Activated naive CD8-positive, alpha-beta T cell treated with anti-CD3 and anti-CD28 coated beads for 36 hours (primary cell): ENCODE data around the gene FNDC4. TPM values are rescaled to one million over a fixed set of nuclear protein-coding genes. Genes with fewer than 3 reads are reported as not detected.

ENCODE experiments used
- DNase-seq: peaks from one replicate; pipeline ENCODE4 v3.0.0; 2021
- H3K27ac Mint-ChIP-seq: one replicate; pipeline ENCODE4 v1.8.0; 2022; ENCODE audit warnings: mild to moderate bottlenecking, moderate library complexity, mixed read lengths
- H3K27me3 Mint-ChIP-seq: one replicate; pipeline ENCODE4 v1.8.0; 2022; ENCODE audit warnings: mild to moderate bottlenecking, mixed read lengths
- H3K36me3 Mint-ChIP-seq: one replicate; pipeline ENCODE4 v1.8.0; 2021; ENCODE audit warnings: mild to moderate bottlenecking, mixed read lengths
- H3K4me1 Mint-ChIP-seq: one replicate; pipeline ENCODE4 v1.8.0; 2021; ENCODE audit warnings: mixed read lengths
- H3K4me3 Mint-ChIP-seq: one replicate; pipeline ENCODE4 v1.8.0; 2022; ENCODE audit warnings: mild to moderate bottlenecking, moderate library complexity, mixed read lengths
- H3K9me3 Mint-ChIP-seq: one replicate; pipeline ENCODE4 v1.8.0; 2022; ENCODE audit warnings: mixed read lengths
- total RNA-seq, 2 experiments: library from RNA; stranded (reverse); gene quantifications; one replicate each; pipeline ENCODE4 v1.2.3, GENCODE V29; 2021

Gene FNDC4
- total RNA-seq, 2 experiments from 2014 or later, result not detected

DNA sequence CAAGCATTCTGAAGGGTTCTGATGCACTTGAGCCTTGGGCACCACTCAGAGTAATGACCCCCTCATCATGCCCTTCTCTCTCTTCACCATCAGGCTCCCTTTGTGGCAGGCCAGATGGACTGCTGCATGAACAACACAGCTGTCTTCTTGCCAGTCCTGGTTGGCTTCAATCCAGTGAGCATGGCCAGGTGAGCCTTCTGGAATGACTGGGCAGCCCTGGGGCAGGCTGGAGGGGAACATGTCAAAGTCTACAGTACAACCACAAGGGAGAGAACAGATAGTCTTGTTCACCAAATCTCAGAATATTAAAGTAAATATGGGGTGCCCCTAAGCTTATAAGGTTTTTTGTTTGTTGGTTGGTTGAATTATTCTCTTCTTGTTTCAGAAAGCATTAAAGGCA, 6.0 kb upstream of the FNDC4 start:
- Mint-ChIP-seq H3K27ac (no peak overlapping the region), H3K36me3 (no peaks in the 10 kb centered on the region), H3K9me3 (no peaks in the 10 kb centered on the region), H3K4me3 (no peak overlapping the region), H3K27me3 (peaks cover 22% of the 10 kb centered on the region), H3K4me1 (no peaks in the 10 kb centered on the region)
- DNase-seq, result no peak

DNA sequence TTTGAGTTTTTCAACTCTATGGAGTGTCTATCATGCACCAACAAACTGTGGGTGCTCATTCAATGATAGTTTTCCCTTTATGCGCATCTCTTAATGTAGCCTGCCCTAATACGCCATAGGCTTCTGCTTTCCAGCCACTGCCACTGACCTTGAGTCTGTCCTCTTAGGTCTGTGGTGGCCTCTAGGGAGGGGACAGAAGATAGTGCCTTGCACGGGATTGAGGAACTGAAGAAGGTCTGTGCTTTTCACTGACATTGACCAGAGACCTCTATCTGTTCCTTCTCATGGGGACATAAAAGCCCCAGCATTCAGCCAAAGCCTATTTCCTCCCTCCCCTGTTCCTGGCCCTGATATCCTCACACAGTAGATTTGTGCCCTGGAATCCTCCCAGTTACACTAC, 4.0 kb upstream of the FNDC4 start:
- peaks cover 37% of the 10 kb centered on the region for H3K27me3 Mint-ChIP-seq
- no peak overlapping the region for H3K4me3 Mint-ChIP-seq
- H3K9me3 Mint-ChIP-seq, result no peaks in the 10 kb centered on the region
- H3K36me3 Mint-ChIP-seq, result no peaks in the 10 kb centered on the region
- H3K4me1 Mint-ChIP-seq, result peaks cover 4% of the 10 kb centered on the region
- H3K27ac Mint-ChIP-seq, result no peak overlapping the region
- DNase-seq, result no peak

DNA sequence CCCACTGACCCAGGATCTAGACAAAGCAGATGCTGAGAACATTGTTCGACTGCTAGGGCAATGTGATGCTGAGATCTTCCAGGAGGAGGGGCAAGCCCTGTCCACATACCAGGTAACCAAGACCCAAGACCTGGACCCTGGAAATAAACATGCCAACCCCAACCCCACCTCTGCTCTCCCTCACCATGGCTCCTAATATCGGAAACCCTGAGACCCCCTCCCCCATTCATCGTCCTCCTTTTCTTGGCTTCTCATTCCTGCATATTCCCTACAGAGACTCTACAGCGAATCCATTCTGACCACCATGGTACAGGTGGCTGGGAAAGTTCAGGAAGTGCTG, 2.3 kb upstream of the FNDC4 start:
- H3K36me3 Mint-ChIP-seq, result no peaks in the 10 kb centered on the region
- no peak overlapping the region for H3K4me3 Mint-ChIP-seq
- H3K27ac Mint-ChIP-seq, result no peak overlapping the region
- DNase-seq, result no peak
- H3K27me3 Mint-ChIP-seq, result peaks cover 47% of the 10 kb centered on the region
- peaks cover 7% of the 10 kb centered on the region for H3K4me1 Mint-ChIP-seq
- H3K9me3 Mint-ChIP-seq, result no peaks in the 10 kb centered on the region

DNA sequence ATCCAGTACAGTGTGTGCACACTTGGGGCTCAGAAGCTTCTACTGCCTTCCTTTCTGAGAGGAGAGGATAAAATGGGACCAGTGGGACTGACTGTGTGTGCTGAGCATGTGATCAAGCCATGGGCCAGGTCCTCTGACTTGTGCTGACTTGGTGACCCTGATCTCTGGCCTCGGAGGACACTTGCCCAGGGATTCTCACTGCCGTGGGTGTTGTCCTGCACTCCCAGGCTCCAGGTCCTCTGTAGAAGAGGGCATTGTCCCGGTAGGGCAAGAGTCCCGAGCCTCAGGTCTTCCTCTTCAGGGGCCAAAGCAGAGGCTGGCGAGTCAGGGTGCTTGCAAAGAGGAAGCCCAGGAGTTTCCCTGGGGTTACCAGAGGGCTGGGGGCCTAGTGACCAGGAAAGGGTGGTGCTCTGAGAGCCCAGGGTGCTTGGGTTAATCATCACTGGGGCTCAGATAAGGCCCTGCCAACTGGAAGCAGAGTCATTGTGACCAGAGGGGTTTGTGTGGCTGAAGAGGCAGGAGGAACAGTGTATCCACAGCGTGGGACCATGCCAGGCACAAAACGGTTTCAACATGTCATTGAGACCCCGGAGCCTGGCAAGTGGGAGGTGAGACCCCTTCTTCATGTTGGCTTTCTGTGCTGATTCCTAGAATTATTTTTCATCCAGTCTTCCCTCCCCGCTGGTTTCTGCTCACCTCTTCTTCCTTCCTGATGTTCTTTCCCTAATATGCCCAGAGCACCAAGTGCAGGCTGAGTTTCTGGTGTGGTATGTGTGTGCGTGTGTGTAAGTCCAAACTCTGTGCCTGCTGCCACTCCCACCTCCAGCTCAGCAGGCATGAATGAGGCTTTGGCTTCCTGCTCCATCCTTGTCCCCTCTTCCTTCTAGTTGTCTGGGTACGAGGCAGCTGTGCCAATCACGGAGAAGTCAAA, 1.6 kb upstream of the FNDC4 start, which contains the start of gene GCKR:
Gene GCKR, plus strand, starts transcription at position 483 of the 931 bp plus-strand sequence. Its CDS starts 66 bp downstream, at position 549.
- Mint-ChIP-seq H3K9me3 (no peaks in the 10 kb centered on the region), H3K4me1 (peaks cover 7% of the 10 kb centered on the region), H3K4me3 (peak within 1 kb of the TSS; percentile 70), H3K36me3 (no peaks in the 10 kb centered on the region), H3K27me3 (peaks cover 47% of the 10 kb centered on the region), H3K27ac (no peak within 1 kb of the TSS)
- no peak for DNase-seq

DNA sequence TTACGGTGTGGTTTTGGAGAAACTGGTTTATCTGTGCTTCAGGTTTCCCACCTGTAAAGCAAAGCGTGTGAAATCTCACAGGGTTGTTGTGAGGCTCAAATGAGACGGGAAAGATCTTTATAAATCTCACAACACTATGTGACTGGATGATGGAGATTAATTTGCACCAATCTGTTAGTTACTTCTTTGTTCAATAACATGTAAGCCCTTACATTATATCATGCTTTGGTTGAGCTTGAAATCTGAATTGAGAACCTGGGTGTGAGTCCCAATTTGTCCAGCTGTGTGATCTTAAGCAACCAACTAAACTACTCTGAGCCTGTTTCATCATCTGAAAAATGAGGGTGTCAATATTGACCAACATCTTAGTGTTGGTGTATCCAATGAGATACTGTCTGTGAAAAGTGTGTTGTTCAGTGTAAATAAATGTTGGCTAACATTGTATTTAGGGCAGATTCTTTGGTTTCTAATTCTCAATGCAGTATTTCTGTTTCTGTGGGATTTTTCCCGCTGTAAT, 898 bp upstream of the FNDC4 start:
- H3K4me1 Mint-ChIP-seq, result peaks cover 10% of the 10 kb centered on the region
- H3K9me3 Mint-ChIP-seq, result no peaks in the 10 kb centered on the region
- DNase-seq, result no peak
- no peaks in the 10 kb centered on the region for H3K36me3 Mint-ChIP-seq
- H3K4me3 Mint-ChIP-seq, result peak overlapping the region; percentile 70
- no peak overlapping the region for H3K27ac Mint-ChIP-seq
- peaks cover 47% of the 10 kb centered on the region for H3K27me3 Mint-ChIP-seq

DNA sequence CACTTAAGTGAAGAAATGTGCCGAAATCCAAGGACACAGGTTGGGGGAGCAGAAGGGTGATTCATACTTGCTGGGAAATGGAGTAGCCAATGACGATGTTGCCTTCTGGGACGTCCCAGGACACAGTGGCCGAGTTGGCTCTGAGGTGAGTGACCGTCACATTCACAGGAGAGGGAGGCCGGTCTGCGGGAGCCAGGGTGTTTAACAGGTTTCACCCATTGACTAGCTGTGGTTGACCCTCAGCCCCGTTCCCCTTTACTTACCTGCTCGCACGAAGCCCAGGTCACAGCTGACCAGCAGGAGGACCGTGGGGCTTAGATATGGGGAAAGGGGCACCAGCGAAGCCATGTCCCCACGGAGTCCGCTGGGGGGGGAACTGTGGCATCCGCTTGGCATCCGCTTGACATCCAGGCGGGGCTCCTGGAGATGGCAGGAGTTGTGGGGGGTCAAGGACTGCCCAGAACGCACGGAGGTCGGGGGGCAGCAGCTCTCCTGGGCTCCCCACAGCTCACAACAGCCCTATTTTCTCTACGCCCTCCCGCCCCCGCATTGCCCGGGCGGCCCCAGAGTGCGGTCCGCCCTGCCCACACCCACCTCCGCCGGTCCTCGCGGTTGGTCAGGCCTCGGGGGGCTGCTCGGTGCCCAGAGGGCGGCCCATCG, 586 bp downstream of the FNDC4 start:
- no peaks in the 10 kb centered on the region for H3K36me3 Mint-ChIP-seq
- H3K9me3 Mint-ChIP-seq, result no peaks in the 10 kb centered on the region
- H3K4me1 Mint-ChIP-seq, result peaks cover 20% of the 10 kb centered on the region
- H3K27ac Mint-ChIP-seq, result no peak overlapping the region
- peak; percentile 18 for DNase-seq
- peaks cover 47% of the 10 kb centered on the region for H3K27me3 Mint-ChIP-seq
- peak overlapping the region; percentile 44 for H3K4me3 Mint-ChIP-seq

DNA sequence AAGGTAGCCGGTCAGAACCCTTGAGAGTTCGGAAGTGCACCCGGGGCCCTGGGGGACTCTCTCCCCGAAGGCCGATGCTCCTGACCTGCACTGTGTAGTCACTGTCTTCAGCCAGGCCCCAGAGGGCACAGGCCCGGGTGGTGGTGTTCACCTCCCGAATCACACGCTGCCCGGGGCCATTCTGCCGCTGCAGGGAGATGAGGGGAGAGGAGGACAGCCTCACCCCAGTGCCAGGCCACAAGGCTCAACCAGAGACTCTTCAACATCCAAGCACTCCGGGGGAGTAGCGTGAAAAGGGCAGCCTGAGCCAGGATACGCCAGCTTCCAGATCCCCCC, 1.1 kb downstream of the FNDC4 start:
- Mint-ChIP-seq H3K4me1 (peaks cover 24% of the 10 kb centered on the region), H3K4me3 (peak overlapping the region; percentile 44), H3K27ac (no peak overlapping the region), H3K27me3 (peaks cover 47% of the 10 kb centered on the region), H3K9me3 (no peaks in the 10 kb centered on the region), H3K36me3 (no peaks in the 10 kb centered on the region)
- DNase-seq, result no peak

DNA sequence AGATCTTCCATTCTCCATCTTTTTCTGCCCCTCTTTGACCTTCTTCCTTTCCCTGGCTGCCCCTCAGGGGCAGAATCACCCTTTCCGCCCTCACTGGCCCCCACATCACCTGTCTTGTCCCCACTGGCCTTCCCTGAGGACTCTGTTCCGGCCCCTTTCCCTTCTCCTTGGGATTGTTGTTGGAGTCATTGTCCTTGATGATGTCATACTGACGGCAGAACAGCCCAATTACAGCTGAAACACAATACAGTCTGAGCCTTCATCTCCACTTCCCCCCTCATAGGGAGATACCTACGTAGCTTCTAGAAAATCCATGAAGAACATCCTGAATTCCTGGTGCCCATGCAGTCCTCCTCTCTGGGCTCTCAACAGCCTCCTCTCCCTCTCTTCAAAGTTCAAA, 2.4 kb downstream of the FNDC4 start:
- no peak for DNase-seq
- H3K4me3 Mint-ChIP-seq, result no peak overlapping the region

DNA sequence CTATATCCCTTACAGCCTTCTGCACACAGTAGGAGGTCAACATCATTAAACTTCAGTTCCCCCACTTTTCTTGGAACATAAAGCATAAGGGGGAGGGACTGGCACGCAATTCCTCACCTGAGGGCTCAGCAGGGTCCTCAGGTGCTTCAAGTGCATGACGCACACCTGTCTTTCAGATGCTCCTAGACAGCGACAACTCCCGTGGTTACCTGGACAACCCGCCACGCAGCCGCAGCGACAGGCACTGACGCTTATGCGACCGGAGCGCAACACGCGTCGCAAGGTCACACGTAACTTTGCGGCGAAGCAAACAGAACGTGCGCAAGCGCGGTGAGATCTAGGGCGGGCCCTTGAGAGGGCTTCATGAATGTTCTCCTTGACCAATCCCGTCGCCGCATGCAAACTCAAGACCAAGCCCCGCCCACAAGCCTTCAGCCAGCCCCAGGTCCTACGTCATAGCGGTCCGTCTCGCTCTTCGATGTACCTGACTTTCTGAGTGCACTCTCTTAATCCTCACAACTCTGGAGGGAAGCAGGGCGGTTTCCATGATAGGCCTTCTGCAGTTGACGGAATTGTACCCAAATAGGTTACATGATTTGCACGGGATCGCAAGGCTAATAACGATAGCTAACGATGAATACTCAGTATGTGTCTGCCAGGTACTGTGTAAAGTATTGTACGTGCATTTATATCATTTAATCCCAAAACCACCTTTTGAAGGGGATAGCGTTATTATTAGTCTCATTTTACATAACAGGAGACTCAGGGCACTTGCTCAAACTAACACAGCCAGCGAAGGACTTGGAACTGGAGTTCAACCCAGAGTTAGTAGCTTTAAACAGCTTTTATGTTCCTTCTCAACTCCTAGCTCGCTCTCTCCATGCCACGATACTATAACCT, 5.3 kb downstream of the FNDC4 start, which contains the start of gene IFT172:
Gene IFT172, minus strand, starts transcription at position 246 of the 900 bp plus-strand sequence. Its CDS starts 90 bp downstream, at position 156.
- H3K36me3 Mint-ChIP-seq, result no peaks in the 10 kb centered on the region
- H3K27ac Mint-ChIP-seq, result peak within 1 kb of the TSS; percentile 85
- peaks cover 16% of the 10 kb centered on the region for H3K27me3 Mint-ChIP-seq
- peaks cover 20% of the 10 kb centered on the region for H3K4me1 Mint-ChIP-seq
- H3K9me3 Mint-ChIP-seq, result no peaks in the 10 kb centered on the region
- peak; percentile 98 for DNase-seq
- peak within 1 kb of the TSS; percentile 89 for H3K4me3 Mint-ChIP-seq

More for the DNA sequence above, 2.4 kb downstream of the FNDC4 start:
- H3K27ac Mint-ChIP-seq, result no peak overlapping the region
- no peaks in the 10 kb centered on the region for H3K9me3 Mint-ChIP-seq
- peaks cover 24% of the 10 kb centered on the region for H3K4me1 Mint-ChIP-seq
- H3K27me3 Mint-ChIP-seq, result peaks cover 41% of the 10 kb centered on the region
- H3K36me3 Mint-ChIP-seq, result no peaks in the 10 kb centered on the region

DNA sequence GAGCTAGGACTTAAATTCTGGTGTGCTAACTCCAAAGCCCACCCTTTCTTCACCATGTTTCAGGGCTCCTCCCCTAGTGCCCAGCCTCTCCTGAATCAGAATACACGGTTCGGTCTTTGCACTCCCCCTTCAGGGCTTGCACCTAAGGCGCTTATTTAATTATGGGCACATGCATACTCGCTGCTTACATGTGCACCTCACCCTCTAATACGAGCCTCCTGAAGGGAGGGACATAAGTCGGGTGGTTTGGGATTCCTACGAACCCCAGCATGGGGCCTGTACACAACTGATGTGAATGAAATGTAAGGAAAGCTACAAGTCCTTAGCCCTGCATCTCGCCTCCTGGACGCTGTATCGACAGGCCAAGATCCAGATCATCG, 5.9 kb downstream of the FNDC4 start:
- Mint-ChIP-seq H3K27ac (peak overlapping the region; percentile 85), H3K4me1 (peaks cover 20% of the 10 kb centered on the region), H3K36me3 (no peaks in the 10 kb centered on the region), H3K27me3 (peaks cover 11% of the 10 kb centered on the region), H3K4me3 (peak overlapping the region; percentile 89), H3K9me3 (no peaks in the 10 kb centered on the region)
- peak; percentile 10 for DNase-seq

DNA sequence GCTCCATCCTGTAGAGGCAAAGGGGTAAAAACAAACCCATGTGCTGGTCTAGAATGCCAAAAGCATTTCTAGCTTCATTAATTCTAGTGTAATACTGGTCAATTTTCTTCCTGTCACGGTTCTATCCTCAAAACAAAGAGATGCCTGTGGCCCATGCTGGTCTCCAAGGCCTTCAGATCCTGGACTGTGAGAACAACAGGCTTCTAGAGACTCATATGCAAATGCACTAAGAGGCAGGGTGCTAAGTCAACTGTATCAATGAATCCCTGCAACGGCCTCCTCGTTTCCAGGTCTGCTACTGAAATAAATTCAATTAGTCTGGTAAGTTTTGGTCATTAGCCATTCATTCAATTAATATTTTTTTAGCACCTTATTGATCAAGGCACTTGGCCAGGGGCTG, 9.5 kb downstream of the FNDC4 start:
- no peaks in the 10 kb centered on the region for H3K36me3 Mint-ChIP-seq
- DNase-seq, result no peak
- H3K9me3 Mint-ChIP-seq, result no peaks in the 10 kb centered on the region
- no peak overlapping the region for H3K4me3 Mint-ChIP-seq
- H3K27me3 Mint-ChIP-seq, result no peaks in the 10 kb centered on the region
- peaks cover 12% of the 10 kb centered on the region for H3K4me1 Mint-ChIP-seq
- no peak overlapping the region for H3K27ac Mint-ChIP-seq

DNA sequence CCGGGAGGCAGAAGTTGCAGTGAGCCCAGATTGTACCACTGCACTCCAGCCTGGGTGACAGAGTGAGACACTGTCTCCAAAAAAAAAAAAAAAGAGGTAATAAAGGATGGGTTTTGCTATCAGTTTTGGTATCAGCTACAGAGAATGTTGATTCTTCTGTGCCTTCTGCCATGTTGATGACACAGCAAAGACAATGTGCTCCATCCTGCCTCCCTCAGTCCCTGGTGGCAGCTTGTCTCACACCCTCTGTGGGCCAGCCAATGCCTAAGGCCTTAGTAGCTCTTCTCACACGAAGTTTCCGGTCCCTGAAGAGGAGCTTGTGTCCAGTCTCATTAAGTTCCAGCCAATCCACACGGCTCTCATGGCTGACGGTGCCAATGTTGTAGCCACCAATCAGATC, 23.0 kb downstream of the FNDC4 start:
- H3K36me3 Mint-ChIP-seq, result peaks cover 13% of the 10 kb centered on the region
- H3K4me1 Mint-ChIP-seq, result no peaks in the 10 kb centered on the region
- no peaks in the 10 kb centered on the region for H3K27me3 Mint-ChIP-seq
- no peak for DNase-seq
- no peak overlapping the region for H3K27ac Mint-ChIP-seq
- H3K9me3 Mint-ChIP-seq, result no peaks in the 10 kb centered on the region
- H3K4me3 Mint-ChIP-seq, result no peak overlapping the region

DNA sequence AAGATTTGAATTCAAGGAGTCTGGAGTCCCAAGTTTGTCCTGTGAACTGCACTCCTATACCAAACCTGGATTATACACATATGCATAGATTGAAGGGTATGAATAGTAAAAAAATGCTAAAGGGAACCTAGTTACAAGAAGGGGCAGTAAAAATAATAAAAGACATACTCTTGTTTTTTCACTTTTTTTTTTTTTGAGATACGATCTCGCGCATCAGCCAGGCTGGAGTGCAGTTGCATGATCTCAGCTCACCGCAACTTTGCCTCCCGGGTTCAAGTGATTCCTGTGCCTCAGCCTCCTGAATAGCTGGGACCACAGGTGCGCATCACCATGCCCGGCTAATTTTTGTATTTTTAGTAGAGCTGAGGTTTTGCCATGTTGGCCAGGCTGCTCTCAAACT, 30.6 kb downstream of the FNDC4 start:
- H3K9me3 Mint-ChIP-seq, result no peaks in the 10 kb centered on the region
- no peaks in the 10 kb centered on the region for H3K4me1 Mint-ChIP-seq
- DNase-seq, result no peak
- H3K36me3 Mint-ChIP-seq, result peaks cover 2% of the 10 kb centered on the region
- H3K27ac Mint-ChIP-seq, result no peak overlapping the region
- H3K27me3 Mint-ChIP-seq, result no peaks in the 10 kb centered on the region
- no peak overlapping the region for H3K4me3 Mint-ChIP-seq

DNA sequence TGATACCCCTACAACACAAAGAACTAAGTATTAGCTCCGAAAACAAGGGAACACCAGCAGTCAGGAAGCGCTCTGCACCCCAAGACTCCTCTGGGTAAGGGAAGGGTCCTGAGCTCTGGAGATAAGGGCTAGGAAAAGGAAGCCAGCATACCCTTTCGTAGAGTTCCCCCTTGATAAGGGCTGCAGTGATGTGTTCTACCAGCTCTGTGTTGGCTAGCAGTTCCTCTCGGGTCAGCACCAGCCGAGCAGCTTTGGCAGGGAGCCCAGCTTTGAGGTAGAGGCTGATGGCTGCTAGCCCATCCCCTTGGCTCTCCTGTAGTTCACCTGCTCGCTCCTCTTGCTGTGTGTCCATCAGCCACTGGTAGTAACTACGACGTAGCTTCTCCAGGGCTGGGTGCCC, 33.9 kb downstream of the FNDC4 start:
- Mint-ChIP-seq H3K4me1 (no peaks in the 10 kb centered on the region), H3K36me3 (peaks cover 2% of the 10 kb centered on the region), H3K27me3 (no peaks in the 10 kb centered on the region), H3K9me3 (no peaks in the 10 kb centered on the region), H3K4me3 (no peak overlapping the region), H3K27ac (no peak overlapping the region)
- no peak for DNase-seq

DNA sequence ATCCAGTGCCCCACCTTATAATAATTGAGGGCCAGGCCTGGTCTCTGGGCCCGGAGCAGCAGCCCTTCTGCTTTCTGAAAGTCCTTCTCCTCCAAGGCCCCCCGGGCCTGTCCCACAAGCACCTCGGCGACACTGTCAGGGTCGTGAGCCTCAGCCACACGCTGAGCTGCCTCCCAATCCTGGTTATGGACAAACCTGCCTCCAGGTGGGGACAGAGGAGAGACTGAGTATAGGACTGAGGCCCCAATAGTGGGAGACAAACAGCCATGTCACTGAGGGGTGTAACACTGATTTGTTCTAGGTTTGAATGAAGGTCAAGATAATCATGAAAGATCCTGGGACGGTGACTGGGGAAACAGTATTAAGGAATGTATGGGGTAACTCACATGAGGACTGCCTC, 41.0 kb downstream of the FNDC4 start:
- H3K27ac Mint-ChIP-seq, result no peak overlapping the region
- DNase-seq, result no peak
- H3K27me3 Mint-ChIP-seq, result no peaks in the 10 kb centered on the region
- no peak overlapping the region for H3K4me3 Mint-ChIP-seq
- no peaks in the 10 kb centered on the region for H3K4me1 Mint-ChIP-seq
- peaks cover 2% of the 10 kb centered on the region for H3K36me3 Mint-ChIP-seq
- no peaks in the 10 kb centered on the region for H3K9me3 Mint-ChIP-seq
